AML-193 (cell line): Measurements from ENCODE around the gene CPSF3.
A peak's percentile ranks its signal among the peaks of the same experiment; 100 is the strongest.

Source experiments
- DNase-seq, 2 experiments: peaks; one replicate each; lab custom pipeline; 2025; lab: John Stamatoyannopoulos, UW

The CPSF3 gene

GRCh38 chr2:9419541-9419940, 3.9 kb upstream of the CPSF3 start:
- DNase-seq: no peak

GRCh38 chr2:9420495-9420894, 3.0 kb upstream of the CPSF3 start:
- DNase-seq: no peak

GRCh38 chr2:9422321-9423099, 944 bp upstream of the CPSF3 start:
- DNase-seq: peak; percentile 22 to 29

DNA sequence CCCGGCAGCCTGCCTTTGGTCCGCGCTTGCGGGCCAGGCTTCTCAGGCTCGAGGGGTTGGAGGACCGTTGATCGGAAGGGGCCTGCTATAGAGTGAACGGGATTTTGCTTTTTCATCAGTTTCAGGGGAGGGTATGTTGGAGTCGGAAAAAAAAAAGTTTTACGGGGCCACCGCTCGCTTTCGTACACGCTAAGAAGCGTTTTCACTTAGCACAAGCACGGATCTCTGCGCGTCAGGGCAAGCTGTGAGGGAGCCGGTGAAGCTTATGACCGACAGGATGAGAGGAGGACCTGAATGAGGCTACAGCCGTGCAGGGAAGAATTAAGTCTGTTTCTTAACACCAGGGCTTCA, 443 bp downstream of the CPSF3 start:
- DNase-seq: peak in 1 of 2 experiments; percentile 10

GRCh38 chr2:9424447-9425164, 1.2 kb downstream of the CPSF3 start:
- no peak for DNase-seq

DNA sequence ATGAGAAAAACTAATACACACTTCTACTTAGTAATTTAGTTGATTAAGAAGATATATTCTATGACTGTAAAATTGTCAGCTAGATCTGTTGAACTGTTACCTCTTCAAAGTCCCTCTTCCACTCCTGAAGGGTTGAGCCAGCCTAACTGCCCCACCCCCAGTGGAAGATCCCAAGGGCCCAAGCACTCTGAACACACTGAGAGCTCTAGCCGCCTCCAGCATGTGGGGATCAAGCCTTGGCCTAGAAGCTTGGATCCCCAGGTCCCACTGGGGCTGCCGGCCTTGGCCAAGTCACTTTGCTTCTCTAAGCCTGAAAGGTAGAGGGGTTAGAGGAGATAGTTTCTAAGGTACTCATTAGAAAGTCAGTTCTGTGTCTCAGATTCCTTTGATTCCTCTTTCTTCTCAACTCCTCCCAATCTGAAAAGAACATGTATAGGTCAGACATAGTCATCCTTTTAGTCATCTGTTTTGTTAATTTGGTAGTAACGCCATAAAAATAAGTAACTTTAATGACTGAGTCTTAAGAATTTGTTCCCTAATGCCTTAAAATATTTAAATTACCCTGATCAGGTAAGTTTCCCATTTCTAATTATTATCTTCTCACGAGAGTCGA, 5.6 kb downstream of the CPSF3 start:
- no peak for DNase-seq

- DNase-seq: no peak
These were observed 7.2 kb downstream of the CPSF3 start for GRCh38 chr2:9430316-9431293.

DNA sequence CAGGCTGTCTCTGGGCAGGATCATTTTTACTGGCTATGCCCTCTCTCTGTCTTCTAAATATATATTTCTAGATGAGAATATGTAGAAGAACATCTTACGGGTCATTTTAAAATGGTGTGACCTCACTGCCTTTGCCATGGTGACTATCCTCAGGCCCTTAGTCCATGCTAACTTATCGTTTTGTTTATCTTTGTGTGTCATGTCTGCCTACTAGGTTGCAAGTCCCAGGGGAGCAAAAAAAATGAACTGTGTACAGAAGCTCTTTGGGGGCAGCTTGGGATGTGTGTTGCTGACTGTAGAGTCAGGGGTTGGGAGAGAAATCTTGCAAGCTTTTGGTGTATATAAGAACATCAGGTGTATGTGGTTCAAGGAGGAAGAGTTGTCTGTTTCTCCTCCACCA, 11.0 kb downstream of the CPSF3 start:
- no peak for DNase-seq

DNA sequence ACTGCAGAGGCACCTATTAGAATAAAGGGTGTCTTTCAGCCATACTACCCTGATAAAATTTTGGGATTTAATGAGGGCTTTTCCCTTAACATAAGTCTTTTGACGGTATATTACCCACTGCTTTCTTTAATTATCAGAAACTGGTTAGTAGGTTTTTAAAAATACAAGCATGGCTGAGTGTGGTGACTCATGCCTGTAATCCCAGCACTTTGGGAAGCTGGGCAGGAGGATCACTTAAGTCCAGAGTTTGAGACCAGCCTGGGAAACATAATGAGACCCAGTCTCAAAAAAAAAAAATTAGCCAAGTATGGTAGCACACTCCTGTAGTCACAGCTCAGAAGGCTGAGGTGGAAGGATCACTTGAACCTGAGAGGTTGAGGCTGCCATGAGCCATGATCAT, 16.1 kb downstream of the CPSF3 start:
- no peak for DNase-seq

DNA sequence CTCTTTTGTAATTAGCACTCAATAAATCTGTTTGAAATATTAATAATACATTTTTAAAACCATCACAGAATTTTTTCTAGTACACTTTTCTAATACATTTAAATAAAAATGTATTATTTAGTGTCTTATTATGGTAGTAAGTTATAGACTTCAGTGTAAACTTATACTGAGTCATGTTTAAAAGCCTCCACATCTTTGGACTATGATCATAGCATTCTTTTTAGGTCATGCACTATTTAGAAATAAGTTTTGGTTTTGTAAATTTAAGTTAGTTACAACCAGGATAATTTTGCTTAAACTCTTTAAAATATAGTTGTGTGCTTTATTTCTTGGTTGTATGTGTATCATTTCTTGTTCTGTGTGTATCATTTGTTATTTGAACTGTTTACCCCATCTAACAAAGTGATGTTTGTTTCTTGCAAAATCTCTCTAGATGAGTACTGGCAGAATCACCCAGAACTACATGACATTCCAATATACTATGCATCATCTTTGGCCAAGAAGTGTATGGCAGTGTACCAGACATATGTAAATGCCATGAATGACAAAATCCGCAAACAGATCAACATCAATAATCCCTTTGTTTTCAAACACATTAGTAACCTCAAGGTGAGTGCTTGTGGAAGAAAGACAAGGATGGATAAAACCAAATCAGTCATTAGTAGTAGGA, 16.7 kb downstream of the CPSF3 start:
- no peak for DNase-seq

- DNase-seq: no peak
These were observed 18.1 kb downstream of the CPSF3 start for GRCh38 chr2:9441556-9441955.

DNA sequence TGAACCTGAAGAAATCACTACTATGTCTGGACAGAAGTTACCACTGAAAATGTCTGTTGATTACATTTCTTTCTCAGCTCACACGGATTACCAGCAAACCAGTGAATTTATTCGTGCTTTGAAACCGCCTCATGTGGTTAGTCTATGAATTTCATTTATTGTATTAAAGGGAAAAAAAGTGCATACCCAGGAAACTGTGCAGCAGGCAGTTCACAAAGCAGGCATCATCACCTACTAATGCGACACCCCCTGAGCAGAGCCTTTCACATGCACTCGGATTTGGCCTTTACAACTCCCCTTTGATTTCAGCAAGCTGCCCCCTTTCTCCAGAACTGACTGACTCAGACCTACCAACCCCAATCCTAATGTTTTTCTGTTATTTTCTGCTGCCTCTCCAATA, 20.1 kb downstream of the CPSF3 start:
- no peak for DNase-seq

GRCh38 chr2:9445089-9445488, 21.6 kb downstream of the CPSF3 start:
- no peak for DNase-seq

- DNase-seq: no peak
These were observed 27.8 kb downstream of the CPSF3 start for GRCh38 chr2:9451231-9451630.

GRCh38 chr2:9460441-9461017, 37.1 kb downstream of the CPSF3 start:
- DNase-seq: no peak

DNA sequence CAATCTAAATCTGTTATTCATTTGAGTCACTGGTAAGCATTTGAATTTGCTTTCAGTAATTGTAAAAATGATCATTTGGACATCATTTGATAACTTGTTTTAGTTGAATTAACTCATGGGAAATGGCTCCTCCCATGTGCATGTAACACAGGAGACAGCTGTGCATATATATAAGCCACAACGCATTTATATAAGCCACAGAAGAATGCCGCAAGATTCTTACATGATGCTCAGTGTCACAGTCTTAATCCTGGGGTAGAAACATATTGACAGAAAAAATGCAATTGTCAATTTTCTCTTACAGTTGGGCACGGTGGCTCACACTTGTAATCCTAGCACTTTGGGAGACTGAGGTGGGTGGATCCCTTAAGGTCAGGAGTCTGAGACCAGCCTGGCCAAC, 37.6 kb downstream of the CPSF3 start:
- DNase-seq: no peak

GRCh38 chr2:9462313-9462712, 38.9 kb downstream of the CPSF3 start:
- DNase-seq: no peak

DNA sequence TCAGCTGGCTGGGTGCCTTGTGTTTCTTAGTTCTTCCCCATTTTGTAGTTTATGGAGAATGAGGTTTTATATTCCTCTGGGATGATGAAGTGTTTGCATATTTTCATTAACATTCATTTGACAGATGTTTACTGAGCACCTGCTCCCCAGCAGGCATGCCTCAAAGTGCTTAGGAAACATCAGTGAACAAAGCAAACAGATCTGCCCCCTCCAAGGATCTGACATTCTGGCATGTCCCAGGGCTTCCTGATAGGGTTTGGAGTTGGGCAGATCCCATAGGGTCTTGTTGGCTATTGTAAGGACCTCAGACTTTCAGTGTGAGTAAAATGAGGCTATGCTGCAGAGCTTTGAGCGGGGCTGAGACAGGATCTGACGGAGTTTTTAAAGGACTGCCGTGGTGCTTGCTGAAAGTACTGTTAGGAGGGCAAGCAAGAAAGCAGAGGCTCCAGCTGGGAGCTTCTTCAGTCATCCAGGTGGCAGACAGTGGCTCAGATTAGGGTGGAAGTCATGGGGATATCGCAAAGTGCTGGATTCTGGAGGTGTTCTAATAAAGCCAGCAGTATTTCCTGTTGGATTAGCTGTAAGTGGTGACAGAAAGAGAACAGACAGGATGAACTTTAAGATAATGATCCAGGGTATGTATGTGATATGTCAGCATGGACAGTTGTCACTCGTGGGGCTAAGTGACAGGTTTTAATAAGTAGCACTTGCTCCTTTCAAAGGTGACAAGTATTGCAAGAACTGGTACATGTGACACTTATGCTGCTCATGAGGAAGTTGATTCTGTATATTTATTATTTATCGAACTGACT, 39.6 kb downstream of the CPSF3 start:
- peak in 1 of 2 experiments; percentile 36 for DNase-seq

GRCh38 chr2:9463698-9464034, 40.2 kb downstream of the CPSF3 start:
- DNase-seq: peak; percentile 10 to 36

DNA sequence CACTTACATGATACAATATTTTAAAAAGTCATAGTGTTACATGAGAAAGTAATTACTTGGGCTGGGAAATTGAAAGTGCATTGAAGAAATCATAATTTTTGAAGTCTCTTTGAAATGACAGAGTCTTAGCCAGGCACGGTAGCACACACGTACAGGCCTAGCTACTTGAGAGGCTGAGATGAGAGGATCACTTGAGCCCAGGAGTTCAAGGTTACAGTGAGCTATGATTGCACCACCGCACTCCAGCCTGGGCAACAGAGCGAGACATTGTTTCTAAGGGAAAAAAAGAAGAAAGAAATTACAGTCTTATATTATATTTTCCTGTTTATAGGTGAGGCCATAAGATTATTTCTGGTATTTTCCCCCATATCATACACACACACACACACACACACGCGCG, 41.7 kb downstream of the CPSF3 start:
- DNase-seq: no peak
